NCI-H1048 (cell line): Measurements from ENCODE around the gene SIVA1.

Experiments used
- DNase-seq: peaks from one replicate; lab custom pipeline; 2025; lab: John Stamatoyannopoulos, UW

The SIVA1 gene

DNA sequence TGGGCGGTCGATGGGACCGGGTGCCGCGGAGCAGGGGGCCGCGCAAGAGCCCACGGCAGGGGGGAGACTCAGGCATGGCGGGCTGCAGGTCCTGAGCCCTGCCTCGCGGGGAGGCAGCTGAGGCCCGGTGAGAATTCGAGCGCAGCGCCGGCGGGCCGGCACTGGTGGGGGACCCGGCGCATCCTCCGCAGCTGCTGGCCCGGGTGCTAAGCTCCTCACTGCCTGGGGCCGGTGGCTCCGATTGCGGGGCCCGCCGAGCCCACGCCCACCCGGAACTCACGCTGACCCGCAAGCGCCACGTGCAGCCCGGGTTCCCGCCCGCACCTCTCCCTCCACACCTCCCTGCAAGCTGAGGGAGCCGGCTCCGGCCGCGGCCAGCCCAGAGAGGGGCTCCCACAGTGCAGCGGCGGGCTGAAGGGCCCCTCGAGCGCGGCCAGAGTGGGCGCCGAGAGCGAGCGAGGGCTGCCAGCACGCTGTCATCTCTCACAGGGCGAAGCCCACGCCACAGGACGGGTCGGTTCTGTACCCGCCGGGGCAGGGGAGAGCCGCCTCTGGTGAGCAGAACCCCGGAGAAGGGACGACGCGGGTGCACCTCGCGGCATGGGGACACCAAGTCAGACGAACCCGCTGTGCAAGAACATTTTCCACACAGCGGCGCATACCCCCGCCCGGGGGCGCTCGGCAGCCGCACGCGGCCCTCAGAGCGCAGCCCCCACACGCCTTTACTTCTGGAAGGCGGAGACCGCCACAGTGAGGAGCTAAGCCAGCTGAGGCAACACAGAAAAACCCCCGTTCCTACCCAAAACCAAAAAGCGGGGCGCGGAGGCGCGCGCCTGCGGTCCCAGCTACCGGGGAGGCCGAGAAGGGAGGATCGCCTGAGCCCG lies 1.2 kb upstream of the SIVA1 start:
- DNase-seq: no peak

DNA sequence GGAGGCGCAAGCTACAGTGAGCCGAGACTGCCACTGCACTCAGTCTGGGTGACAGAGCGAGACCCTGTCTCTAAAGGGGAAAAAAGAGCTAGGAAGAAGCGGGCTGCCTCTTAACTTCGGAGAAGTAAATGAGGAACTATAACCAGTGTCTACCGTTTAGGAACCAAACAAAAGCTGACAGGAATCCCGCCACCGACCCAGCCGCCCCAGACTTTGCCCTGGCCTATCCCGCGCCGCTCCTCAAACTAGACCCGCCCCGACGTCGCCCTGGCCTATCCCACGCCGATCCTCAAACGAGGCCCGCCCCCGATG lies 568 bp upstream of the SIVA1 start:
- no peak for DNase-seq

DNA sequence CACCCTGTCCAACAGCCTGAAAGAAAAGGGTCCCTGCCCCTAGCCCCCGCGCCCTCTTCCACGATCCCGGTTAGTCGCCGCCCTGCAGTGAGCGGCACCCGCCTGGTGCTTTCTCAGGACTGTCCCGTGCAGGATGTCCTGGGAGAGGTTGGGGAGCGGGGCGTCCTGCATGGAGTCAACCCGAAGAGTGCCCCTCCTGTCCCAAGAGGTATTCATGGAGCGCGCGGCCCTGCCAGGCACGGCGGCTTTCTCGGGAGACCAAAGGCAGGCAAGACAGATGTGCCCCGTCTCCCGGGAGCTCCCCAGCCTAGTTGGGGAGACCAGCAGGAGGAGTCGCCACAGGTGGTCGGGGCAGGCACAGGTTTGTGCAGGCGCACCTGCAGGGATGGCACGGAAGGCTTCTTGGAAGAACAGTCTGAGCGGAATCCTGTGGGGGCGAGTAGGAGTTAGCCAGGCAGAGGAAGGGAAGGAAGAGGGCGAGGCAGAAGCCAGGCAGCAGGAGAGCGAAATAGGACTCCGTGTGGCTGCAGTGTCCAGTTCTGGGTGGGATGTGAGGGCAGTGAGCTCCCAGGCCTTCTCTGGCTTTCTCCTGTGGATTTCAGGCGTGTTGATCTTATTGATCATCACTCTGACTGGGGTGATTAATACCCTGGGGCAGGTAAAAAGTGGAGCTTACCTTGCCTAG lies 723 bp downstream of the SIVA1 start:
- no peak for DNase-seq

DNA sequence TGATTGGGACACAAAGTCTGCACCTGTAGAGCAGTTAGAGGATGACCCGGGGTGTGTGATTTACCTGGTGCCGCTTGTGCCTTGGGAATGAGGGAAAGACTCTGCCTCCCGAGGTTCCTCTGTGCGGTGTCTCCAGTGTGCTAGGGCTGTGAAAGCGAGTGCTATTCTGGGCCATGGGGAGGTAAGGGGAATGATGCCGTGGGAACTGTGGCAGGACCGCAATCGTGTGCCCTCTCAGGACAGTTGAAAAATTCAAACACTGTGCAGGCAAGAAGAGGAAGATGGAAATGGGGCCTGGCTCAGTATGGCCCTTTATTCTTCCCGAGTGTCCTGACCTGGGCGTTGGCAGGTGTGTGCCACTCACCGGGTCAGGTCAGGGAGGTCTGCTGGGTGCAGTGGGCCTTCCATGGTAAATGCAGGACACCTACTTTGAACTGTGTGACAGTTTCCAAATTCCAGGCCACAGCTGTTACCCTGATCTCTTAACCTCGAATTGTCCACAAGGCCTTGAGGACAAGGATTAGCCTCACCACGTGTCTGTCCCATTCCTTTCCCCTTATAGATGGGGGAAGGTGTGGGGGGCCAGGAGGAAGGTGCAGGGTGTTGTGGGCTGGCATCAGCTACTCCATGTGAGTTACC lies 1.4 kb downstream of the SIVA1 start:
- DNase-seq: no peak

DNA sequence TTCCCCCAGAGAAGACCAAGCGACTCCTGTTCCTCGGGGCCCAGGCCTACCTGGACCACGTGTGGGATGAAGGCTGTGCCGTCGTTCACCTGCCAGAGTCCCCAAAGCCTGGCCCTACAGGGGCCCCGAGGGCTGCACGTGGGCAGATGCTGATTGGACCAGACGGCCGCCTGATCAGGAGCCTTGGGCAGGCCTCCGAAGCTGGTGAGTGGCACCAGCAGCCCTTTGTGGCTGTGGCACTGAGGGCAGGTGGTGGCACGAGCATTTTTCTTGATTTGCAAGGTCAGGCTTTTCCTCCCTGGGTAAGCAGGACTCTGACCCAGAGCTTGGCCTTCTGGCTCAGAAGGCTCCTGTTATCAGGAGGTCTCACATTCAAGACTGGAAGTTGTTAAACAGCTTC lies 2.7 kb downstream of the SIVA1 start:
- no peak for DNase-seq

DNA sequence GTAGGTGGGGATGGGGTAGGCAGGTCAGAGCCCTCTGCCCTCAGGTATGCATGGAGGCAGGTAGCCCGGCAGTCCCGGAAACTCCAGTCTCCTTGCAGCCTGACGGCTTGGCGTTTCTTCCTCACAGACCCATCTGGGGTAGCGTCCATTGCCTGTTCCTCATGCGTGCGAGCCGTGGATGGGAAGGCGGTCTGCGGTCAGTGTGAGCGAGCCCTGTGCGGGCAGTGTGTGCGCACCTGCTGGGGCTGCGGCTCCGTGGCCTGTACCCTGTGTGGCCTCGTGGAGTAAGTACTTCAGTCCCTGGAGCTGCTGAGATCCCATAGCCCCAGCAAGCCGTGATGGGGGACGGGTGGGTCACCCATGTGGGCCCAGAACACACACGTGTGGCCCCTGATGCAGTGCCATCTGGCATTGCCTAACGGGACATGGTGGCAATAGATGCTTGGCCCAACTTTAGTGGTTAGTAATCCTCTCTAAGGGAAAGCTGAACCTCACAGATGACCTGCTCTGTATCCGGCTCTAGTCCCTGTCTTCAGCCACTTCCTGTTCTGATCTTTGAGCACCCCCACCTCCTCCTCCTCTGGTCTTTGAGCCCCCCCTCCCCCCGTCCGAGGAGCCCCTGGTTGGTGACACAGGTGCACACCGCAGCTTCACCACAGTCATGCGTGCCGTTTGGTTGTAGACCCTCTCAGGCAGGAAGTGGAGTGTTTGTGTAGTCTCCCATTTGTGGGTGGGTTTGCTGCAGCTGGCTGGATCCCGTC lies 3.7 kb downstream of the SIVA1 start:
- DNase-seq: no peak

DNA sequence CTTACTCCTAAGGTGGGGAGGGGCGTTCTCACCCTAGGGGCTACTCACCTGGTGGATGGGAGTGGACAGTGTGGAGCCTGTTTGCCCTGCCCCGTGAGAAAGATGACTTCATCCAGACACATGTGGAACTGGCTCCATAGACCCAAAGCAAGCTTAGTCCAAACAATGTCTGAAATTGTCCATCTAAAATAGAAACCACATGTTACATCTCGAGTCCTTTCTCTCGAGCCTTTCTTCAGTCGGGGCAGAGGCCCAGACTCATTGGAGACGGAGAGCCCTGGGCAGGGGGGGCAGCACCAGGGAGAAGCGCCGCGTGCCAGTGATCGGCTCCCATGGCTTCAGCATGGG lies 4.3 kb downstream of the SIVA1 start:
- DNase-seq: no peak

DNA sequence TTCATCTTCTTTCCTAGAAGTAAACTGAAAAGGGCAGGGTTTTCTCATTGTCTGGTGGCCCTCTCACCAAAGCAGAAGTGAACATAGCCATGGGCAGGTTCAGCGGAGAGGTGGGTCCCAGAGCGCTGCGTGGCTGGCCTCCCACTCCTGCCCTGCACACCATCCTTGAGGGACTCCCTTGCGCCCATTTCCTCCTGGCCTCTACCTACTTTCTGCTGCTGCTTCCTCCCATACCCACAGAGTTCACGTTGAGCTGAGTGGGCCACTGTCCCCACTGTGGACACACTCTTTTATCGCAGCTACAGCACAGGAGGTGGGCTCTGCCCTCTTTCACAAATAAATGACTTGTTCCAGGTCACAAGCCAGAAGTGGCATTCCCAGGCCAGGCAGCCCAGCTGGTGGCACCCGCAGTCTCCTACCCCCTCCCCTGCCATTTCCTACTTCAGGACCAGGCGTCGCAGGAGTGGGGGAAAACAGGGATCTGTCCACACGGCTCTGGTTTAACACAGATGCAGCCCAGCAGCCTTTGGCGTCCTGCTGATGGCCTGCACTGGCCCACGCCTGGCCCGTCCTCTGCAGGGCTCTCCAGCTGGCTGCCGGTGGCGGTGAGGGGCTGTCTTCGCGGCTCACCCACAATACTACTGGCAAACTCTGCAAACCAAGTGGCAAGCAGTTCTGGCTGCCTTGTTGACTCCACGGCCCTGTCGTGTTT lies 4.9 kb downstream of the SIVA1 start:
- no peak for DNase-seq

DNA sequence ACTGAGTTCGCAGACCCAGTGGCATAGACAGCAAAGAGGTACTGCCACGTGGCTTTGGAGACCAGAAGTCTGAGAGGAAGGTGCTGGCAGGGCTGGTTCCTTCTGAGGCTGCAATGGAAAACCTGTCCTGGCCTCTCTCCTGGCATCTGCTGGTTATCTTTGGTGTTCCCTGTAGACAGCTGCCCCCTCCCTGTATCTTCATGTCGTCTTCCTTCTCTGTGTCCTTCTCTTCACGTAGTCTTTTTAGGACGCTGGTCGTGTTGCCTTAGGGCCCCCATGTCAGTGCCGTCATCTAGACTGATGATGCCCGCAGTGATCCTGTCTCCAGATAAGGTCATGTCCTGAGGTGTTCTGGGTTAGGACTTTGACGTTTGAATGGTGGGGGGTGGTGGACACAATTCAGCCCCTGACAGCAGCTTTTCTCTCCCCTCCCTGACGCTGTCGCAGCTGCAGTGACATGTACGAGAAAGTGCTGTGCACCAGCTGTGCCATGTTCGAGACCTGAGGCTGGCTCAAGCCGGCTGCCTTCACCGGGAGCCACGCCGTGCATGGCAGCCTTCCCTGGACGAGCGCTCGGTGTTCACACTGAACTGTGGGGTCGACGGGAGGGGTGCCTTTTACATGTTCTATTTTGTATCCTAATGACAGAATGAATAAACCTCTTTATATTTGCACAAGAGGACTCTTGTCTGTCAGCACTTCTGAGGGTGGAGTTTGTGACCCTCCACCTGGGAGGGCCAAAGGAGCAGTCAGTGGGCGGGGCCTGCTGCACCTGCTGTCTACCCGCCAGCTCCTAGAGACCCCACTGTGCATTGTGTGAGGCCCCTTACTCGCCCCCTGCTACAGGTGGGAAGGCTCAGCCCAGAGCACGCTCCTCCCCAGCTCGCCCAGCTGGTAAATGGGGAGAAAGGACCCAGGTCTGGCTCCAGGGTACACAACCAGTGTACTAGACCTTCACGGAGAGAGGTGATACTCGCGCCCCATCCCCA lies 6.3 kb downstream of the SIVA1 start:
- DNase-seq: no peak

DNA sequence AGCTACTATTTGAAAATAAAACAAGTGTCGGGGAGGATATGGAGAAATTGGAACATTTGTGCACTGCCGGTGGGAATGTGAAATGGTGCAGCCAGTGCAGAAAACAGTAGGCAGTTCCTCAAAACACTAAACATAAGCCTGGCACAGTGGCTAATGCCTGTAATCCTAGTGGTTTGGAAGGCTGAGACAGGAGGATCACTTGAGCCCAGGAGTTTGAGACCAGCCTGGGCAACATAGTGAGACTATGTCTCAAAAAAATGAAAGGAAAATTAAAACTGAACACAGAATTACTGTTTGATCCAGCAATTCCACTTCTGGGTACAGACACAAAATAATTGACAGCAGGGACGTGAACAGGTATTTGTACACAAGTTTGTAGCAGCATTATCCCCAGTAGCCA lies 12.6 kb downstream of the SIVA1 start:
- DNase-seq: no peak

DNA sequence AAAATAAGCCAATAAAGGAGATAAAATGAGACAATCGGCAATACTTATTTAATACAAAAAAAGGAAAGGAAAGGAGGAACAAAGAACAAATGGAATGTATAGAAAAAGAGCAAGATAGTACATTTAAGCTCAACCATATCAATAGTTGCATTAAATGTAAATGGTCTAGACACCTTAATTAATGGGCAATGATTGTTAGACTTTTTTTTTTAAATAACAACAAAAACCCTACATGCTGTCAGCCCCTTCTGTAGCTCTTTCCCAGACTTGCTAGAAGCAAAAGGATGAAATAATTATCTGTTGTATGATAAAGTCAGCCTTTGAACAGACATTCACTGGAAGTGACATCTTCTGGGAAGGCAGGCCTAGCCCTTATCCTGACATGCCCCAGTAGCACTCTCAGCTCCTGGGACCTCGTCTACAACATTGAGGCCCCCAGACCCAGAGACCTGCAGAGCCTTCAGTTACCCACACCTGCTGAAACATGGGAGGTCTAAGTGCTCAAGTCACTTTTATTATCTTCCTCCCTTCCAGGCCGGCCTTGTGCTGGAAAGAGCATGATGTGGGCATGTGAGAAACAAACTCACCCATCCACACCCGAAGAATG lies 13.4 kb downstream of the SIVA1 start:
- DNase-seq: no peak

DNA sequence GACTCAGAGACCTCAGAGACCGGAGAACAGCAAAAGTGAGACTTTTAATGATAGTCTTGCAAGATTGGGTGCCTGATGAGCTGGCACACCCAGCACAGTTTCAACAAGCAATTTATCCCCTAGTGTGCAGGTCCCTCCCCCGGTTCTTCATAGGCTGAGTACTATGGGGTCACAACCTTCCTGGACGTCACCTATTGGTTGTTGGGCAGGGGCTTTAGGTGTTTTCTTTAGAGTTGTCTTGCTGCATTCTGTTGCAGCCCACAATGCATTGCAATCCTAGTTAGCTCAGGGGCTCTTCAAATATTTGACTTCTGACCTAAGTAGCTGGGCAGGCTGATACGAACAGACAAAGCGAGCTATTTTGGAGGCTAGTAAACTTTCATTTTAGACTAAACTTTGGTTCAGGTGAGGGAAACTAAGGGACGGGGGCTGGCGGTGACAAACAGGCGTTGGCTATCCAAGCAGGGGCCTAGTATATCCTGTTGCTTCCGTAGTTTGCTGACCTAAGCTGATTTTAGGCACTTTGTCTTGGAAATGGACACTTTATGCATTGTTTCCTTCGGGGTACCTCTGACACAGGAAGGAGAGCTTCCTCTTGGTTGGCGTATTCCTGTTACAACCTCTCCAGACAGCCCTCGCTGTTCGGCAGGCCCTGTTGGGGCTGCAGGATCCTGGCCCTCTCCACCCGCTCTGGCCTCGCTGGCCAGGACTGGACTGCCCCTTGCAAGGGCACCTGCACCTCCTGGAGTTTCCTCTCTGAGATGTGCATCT lies 14.1 kb downstream of the SIVA1 start:
- no peak for DNase-seq

DNA sequence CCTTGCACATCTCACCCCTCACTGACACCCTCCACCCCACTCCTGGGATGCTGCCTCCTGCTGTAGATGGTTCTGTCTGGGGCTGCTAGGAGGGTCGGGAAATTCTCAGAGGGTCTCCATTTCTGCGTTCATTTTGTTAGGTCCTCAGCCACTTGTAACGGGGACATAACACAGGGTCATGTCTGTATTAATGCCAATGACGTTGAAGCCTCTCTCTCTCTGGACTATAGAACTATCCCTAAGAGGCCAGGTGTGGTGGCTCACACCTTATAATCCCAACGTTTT lies 14.6 kb downstream of the SIVA1 start:
- no peak for DNase-seq

DNA sequence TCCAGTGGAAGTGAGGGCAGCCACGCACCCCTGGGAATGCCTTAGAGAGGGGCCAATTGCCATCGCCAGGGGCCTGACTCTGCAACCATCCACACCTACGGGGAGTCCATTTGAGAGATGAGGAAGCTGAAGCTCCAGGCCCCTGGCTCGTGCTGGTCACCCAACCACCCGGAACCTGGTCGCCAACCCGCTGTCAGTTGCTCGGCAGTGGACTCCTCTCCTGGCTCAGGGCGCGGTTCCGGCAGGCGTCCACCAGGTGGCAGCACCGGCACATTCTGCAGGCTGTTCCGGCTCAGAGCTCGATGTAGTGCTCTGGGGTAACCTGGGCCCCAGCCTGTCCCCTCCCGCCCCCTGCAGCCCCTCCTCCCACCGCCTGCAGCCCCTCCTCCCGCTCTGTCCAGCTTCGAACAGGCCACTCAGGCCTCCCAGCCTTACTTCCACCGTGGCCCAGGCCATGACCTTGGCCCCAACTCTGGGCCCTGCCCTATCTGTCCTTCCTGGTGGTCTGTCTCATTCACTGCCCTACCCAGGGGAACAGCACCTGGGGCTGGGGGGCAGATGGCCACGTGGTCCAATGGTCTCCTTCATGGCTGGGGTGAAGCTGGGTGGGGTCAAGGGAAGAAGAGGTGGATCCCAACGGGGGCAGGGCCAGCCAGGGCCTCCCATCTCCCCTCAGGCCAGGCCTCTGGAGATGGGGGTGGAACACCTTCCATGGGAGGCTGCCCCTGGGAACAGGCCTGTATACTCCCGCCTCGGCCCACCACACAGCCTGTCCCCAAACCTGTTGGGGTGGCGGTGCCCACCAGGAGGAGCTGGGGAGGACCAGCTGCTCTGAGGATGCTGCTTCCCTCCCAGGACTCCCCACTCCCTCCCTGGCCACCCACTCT lies 15.7 kb downstream of the SIVA1 start:
- DNase-seq: peak; percentile 34

DNA sequence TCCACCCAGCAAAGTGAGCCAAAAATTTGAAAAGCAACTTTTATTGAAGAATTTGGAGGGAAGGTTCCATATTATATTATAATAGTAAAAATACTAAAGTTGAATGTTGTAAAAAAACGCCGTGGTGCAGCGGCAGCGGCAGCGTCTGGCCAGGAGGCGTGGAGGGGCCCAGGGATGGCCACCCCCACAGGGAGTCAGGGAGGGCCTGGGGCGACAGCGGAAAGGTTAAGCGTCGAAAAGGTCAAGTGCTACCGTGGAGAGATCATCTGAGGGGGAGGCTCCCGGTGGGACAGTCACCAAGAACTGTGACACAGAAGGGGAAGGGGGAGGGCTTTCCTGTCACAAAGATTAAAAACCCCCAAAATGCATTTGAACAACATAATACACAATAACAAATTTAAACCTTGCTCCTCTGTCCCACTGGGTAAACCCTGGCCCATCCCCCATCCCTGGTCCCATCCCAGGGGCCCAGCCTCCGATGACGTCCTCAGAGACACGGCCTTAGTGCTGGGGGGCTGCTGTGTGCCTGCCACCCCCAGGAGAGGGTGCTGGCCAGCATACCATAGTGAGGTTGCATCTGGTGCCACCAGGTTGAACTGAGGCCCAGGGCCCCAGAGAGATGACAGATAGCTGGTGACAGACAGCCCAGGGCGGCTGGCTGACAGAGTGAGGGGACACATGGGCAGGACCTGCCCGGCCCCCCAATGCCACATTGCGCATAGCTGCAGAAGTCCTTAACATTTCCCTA lies 16.6 kb downstream of the SIVA1 start:
- no peak for DNase-seq

DNA sequence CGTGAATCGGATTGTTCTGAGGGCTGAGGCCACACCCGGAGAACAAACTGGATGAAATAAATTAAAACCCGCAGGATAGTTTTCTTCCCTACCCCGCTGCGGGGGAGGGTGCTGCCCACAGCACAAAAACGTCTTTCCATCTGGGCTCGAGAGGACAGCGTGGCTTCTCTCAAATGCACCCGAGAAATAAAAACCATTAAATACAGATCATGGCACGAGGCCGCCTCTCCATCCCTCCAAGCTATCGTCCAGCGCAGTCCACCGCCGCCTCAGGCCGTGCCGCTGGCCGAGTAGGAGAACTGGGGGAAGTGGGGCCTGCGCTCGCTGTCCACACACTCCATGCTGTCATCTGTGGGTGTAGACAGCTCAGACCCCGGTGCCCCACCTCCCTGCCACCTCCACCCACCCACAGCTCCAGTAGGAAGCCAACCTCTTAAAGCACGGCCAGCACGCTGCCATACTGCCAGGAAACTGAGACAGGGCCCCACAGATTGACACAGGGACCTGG lies 17.2 kb downstream of the SIVA1 start:
- no peak for DNase-seq

DNA sequence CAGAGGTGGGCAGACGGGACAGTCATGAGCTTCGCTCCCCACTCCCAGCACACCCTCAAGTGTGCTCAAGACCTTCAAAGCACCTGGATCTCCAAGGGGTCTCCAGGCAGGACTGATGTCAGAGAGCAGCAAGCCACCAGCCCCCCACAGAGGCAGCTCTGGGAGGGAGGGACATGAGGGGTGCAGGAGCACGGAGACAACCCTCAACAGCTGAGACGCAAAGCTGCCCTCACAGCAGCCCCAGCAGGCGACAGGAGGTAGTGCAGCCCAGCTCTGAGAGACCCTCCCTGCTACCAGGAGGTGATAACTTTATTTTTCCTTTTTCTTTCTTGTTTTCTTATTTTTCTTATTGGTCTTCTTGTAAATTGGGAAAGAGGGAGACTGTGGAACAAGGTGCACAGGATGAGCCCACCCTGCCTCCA lies 17.9 kb downstream of the SIVA1 start:
- DNase-seq: no peak

DNA sequence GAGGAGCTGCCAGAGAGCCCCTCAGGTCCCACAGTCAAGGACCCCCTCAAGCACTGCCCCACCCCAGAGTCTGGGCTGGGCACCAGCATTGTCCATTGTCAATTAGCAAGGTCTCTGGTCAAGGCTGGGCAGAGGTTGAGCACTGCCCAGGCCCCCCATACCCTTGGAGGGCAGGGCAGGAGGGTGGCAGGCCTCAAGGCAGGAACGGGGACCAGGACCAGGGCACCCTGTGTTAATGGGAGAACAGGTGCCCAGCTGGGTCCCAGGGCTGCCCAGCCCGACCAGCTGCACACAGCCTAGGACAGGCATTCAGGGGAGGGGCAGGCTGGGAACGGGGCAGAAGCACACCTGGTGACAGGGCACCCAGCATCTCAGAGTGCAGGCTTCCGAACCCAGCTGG lies 18.4 kb downstream of the SIVA1 start:
- DNase-seq: no peak
